MCF 10A (cell line): ENCODE measurements around the gene ZNHIT1. TPM values are rescaled to one million over a fixed set of nuclear protein-coding genes. Genes with fewer than 3 reads are reported as not detected.

Experiments
- BruUV-seq: library from RNA; stranded (reverse); fragments of 400-500 nt; replicated peaks from 2 replicates; lab custom pipeline; 2021; lab: Mats Ljungman, UMichigan
- CTCF ChIA-PET: fragments of 300-600 bp; sonication (Branson Sonifier 250); formaldehyde crosslinking; extraction: SDS; loops from one replicate; lab custom pipeline; 2021; ENCODE audit warnings: antibody characterized with exemption, inconsistent platforms; lab: Yijun Ruan, JAX
- POLR2A ChIA-PET: fragments of 300-600, 350-650 bp; sonication (Branson Sonifier 250); formaldehyde crosslinking; extraction: SDS; loops from one replicate; lab custom pipeline; 2020; ENCODE audit warnings: antibody characterized with exemption, inconsistent platforms; lab: Yijun Ruan, JAX
- DNase-seq: peaks from one replicate; pipeline ENCODE4 v3.0.0-alpha.2; 2018; ENCODE audit not compliant: unreplicated experiment
- H3K27ac Mint-ChIP-seq: one replicate; pipeline ENCODE4 v1.8.0; 2022; ENCODE audit warnings: mild to moderate bottlenecking, low read depth, mixed read lengths; ENCODE audit not compliant: unreplicated experiment
- H3K27me3 Mint-ChIP-seq: one replicate; pipeline ENCODE4 v1.8.0; 2022; ENCODE audit warnings: mixed read lengths; ENCODE audit not compliant: insufficient read depth, unreplicated experiment
- H3K36me3 Mint-ChIP-seq: one replicate; pipeline ENCODE4 v1.8.0; 2022; ENCODE audit warnings: mild to moderate bottlenecking, moderate library complexity, mixed read lengths; ENCODE audit not compliant: insufficient read depth, unreplicated experiment
- H3K4me1 Mint-ChIP-seq: one replicate; pipeline ENCODE4 v1.8.0; 2022; ENCODE audit warnings: mixed read lengths; ENCODE audit not compliant: insufficient read depth, unreplicated experiment
- H3K4me3 Mint-ChIP-seq: one replicate; pipeline ENCODE4 v1.8.0; 2022; ENCODE audit warnings: mild to moderate bottlenecking, moderate library complexity, mixed read lengths; ENCODE audit not compliant: unreplicated experiment
- H3K9me3 Mint-ChIP-seq: one replicate; pipeline ENCODE4 v1.8.0; 2022; ENCODE audit warnings: mixed read lengths; ENCODE audit not compliant: unreplicated experiment
- intact Hi-C: fragments of 100-400 bp; cut with micrococcal nuclease; formaldehyde crosslinking; loops from 2 replicates; pipeline ENCODE4 v1.14.1; 2022
- total RNA-seq: library from RNA; stranded (reverse); gene quantifications from 2 replicates; pipeline ENCODE4 v1.2.3, GENCODE V29; 2022
- TF ChIP-seq, protein P1 (sequence below): fragments of 200-600 bp; IDR thresholded peaks from one replicate; pipeline ENCODE4 v1.8.0; 2022; ENCODE audit warnings: antibody characterized with exemption, mild to moderate bottlenecking; ENCODE audit not compliant: unreplicated experiment

The ZNHIT1 gene
- total RNA-seq, 1 experiment from 2014 or later, result 63.9 TPM

DNA sequence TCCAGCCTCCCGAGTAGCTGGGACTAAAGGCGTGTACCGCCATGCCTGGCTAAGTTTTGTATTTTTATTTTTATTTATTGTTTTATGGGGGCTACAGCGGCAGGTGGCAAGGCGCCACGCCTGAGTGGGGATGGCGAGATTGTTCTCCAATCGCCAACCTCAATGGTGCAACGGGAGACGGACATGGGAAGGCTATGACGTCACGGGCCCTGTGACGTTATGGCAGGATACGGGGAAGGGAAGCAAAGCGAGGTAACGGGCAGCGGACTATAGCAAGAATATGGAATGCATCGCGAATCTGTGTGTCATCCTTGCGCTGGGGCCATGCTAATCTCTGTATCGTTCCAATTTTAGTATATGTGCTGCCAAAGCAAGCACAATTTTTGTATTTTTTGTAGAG lies 51.7 kb downstream of the ZNHIT1 start:
- BruUV-seq, result no TSS peak
- Mint-ChIP-seq H3K9me3 (no peaks in the 10 kb centered on the region), H3K36me3 (no peaks in the 10 kb centered on the region), H3K27me3 (peaks cover 11% of the 10 kb centered on the region), H3K27ac (no peak overlapping the region), H3K4me1 (no peaks in the 10 kb centered on the region), H3K4me3 (no peak overlapping the region)
- no peak for DNase-seq
- ChIA-PET CTCF (interaction anchor here (0.7 to 3.1 kb wide), 2 partner anchors 13 to 142 kb away, joined by 3 to 14 read pairs; no protein-coding TSS in a partner anchor), POLR2A (no interaction called here)
- intact Hi-C loops, result no loop called here
- TF ChIP-seq, protein P1, sequence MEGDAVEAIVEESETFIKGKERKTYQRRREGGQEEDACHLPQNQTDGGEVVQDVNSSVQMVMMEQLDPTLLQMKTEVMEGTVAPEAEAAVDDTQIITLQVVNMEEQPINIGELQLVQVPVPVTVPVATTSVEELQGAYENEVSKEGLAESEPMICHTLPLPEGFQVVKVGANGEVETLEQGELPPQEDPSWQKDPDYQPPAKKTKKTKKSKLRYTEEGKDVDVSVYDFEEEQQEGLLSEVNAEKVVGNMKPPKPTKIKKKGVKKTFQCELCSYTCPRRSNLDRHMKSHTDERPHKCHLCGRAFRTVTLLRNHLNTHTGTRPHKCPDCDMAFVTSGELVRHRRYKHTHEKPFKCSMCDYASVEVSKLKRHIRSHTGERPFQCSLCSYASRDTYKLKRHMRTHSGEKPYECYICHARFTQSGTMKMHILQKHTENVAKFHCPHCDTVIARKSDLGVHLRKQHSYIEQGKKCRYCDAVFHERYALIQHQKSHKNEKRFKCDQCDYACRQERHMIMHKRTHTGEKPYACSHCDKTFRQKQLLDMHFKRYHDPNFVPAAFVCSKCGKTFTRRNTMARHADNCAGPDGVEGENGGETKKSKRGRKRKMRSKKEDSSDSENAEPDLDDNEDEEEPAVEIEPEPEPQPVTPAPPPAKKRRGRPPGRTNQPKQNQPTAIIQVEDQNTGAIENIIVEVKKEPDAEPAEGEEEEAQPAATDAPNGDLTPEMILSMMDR, result no peak

DNA sequence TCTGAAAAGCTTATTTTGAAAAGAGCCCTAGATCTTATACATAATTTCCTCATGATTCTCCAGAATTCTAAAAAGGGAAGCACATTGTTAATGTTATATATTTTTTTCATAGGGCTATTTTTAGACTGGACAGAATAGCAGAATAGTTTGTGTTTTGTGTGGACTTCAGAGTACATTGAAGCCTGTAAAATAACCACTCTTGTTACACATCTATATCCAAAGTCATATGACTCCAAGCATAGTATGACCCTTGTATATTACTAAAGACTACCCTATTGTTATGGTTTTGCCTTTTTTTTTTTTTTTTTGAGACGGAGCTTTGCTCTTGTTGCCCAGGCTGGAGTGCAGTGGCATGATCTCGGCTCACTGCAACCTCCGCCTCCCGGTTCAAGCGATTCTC lies 53.1 kb downstream of the ZNHIT1 start:
- no peak for DNase-seq
- peaks cover 11% of the 10 kb centered on the region for H3K27me3 Mint-ChIP-seq
- H3K27ac Mint-ChIP-seq, result no peak overlapping the region
- no peaks in the 10 kb centered on the region for H3K9me3 Mint-ChIP-seq
- no peak overlapping the region for H3K4me3 Mint-ChIP-seq
- no peaks in the 10 kb centered on the region for H3K36me3 Mint-ChIP-seq
- ChIA-PET POLR2A (no interaction called here), CTCF (interaction anchor here (0.7 kb wide), 1 partner anchor 231 kb away, joined by 3 read pairs; no protein-coding TSS in a partner anchor)
- TF ChIP-seq, protein P1, result no peak
- intact Hi-C loops, result no loop called here
- no TSS peak for BruUV-seq
- H3K4me1 Mint-ChIP-seq, result no peaks in the 10 kb centered on the region

DNA sequence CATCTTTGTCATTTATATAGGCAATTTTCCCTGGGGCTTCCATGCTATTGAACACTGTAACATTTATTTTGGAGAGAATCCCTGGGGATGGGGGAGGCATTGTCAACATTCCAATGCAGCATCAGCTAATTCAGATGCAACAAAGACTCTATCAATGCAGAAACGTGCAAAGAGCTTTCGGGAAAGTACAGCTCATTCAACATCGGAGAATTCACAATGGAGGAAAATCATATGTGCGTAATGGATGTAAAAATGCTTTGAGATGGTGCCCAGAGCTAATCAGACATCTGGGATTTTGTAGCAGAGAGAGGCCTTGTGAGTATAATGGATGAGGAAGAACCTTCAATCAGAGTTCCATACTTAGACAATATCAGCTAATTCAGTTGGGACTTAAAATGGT lies 55.2 kb downstream of the ZNHIT1 start:
- Mint-ChIP-seq H3K36me3 (no peaks in the 10 kb centered on the region), H3K4me3 (no peak overlapping the region), H3K4me1 (no peaks in the 10 kb centered on the region), H3K27me3 (peaks cover 26% of the 10 kb centered on the region), H3K27ac (no peak overlapping the region), H3K9me3 (no peaks in the 10 kb centered on the region)
- TF ChIP-seq, protein P1, result no peak
- BruUV-seq, result no TSS peak
- POLR2A ChIA-PET, result no interaction called here
- intact Hi-C loops, result no loop called here
- DNase-seq, result no peak
- CTCF ChIA-PET, result interaction anchor here (1.7 kb wide), 1 partner anchor 9 kb away, joined by 10 read pairs; no protein-coding TSS in a partner anchor

Other genes with a start within 250 kb of the ZNHIT1 start
- not detected in 2 replicates for gene MUC12, start 248.6 kb upstream of the ZNHIT1 start, total RNA-seq
- gene MUC17, start 198.1 kb upstream of the ZNHIT1 start, total RNA-seq, result not detected in 2 replicates
- 29.6 and 36.8 TPM in 2 replicates for gene TRIM56, start 132.7 kb upstream of the ZNHIT1 start, total RNA-seq
- gene SERPINE1, start 91.1 kb upstream of the ZNHIT1 start, total RNA-seq, result 56.7 and 80.6 TPM in 2 replicates
- gene AP1S1, start 63.7 kb upstream of the ZNHIT1 start, total RNA-seq, result 72.1 and 72.5 TPM in 2 replicates
- 11.2 and 12.8 TPM in 2 replicates for gene VGF, start 52.6 kb upstream of the ZNHIT1 start, total RNA-seq
- not detected in 2 replicates for gene NAT16, start 37.9 kb upstream of the ZNHIT1 start, total RNA-seq
- not detected in 2 replicates for gene MOGAT3, start 17.1 kb upstream of the ZNHIT1 start, total RNA-seq
- gene PLOD3, start 584 bp upstream of the ZNHIT1 start, total RNA-seq, result 125 and 134 TPM in 2 replicates
- 8.5 and 17.1 TPM in 2 replicates for gene CLDN15, start 19.6 kb downstream of the ZNHIT1 start, total RNA-seq
- 213 and 221 TPM in 2 replicates for gene FIS1, start 26.9 kb downstream of the ZNHIT1 start, total RNA-seq
- 21.5 and 33.8 TPM in 2 replicates for gene IFT22, start 103.6 kb downstream of the ZNHIT1 start, total RNA-seq
- not detected in 2 replicates for gene COL26A1, start 144.7 kb downstream of the ZNHIT1 start, total RNA-seq